KOPT-K1 (cell line): ENCODE data around the gene SIGLEC10.
"Not testable (repeated sequence)": the region's sequence is repeated elsewhere in the genome, so short reads cannot be mapped to it uniquely, and the experiment has no call there.

Source experiments
- H3K27ac ChIP-seq: fragments of 200-600 bp; sonication (generic); 2 replicates; pipeline ENCODE4 v1.5.1; 2016; ENCODE audit warnings: antibody characterized with exemption, mild to moderate bottlenecking, low read depth, low read length; ENCODE audit not compliant: poor library complexity, severe bottlenecking
- H3K36me3 ChIP-seq: fragments of 200-600 bp; sonication (generic); 2 replicates; pipeline ENCODE4 v1.5.1; 2017; ENCODE audit warnings: antibody characterized with exemption, mild to moderate bottlenecking, low read length, moderate library complexity; ENCODE audit not compliant: insufficient read depth
- H3K9me3 ChIP-seq: fragments of 200-600 bp; sonication (generic); 2 replicates; pipeline ENCODE4 v1.5.1; 2017; ENCODE audit warnings: antibody characterized with exemption, low read length, mild to moderate bottlenecking; ENCODE audit not compliant: insufficient read depth, poor library complexity, severe bottlenecking

The SIGLEC10 gene

GRCh38 chr19:51418707-51419106 is 1.3 kb upstream of the SIGLEC10 start:
- H3K36me3 ChIP-seq, result no peaks in the 10 kb centered on the region
- no peak overlapping the region for H3K27ac ChIP-seq
- H3K9me3 ChIP-seq, result no peaks in the 10 kb centered on the region

- Histone ChIP-seq H3K36me3 (no peaks in the 10 kb centered on the region), H3K9me3 (no peaks in the 10 kb centered on the region), H3K27ac (no peak overlapping the region)
Observed at GRCh38 chr19:51417810-51418157, 342 bp upstream of the SIGLEC10 start.

- not testable (repeated sequence) for H3K27ac ChIP-seq, H3K9me3 ChIP-seq, H3K36me3 ChIP-seq
Observed at GRCh38 chr19:51416422-51416821, 1.0 kb downstream of the SIGLEC10 start.

- Histone ChIP-seq H3K36me3 (no peaks in the 10 kb centered on the region), H3K9me3 (no peaks in the 10 kb centered on the region), H3K27ac (no peak overlapping the region)
Observed at GRCh38 chr19:51415187-51415586, 2.3 kb downstream of the SIGLEC10 start.

- Histone ChIP-seq H3K9me3 (peaks cover 2% of the 10 kb centered on the region), H3K27ac (no peak overlapping the region), H3K36me3 (no peaks in the 10 kb centered on the region)
Observed at GRCh38 chr19:51410950-51411748, 6.3 kb downstream of the SIGLEC10 start.

- H3K27ac ChIP-seq, result no peak overlapping the region
- H3K36me3 ChIP-seq, result no peaks in the 10 kb centered on the region; the same call in 1 of the 2 replicates
- peaks cover 21% of the 10 kb centered on the region for H3K9me3 ChIP-seq
Observed at GRCh38 chr19:51407511-51408131, 9.8 kb downstream of the SIGLEC10 start.

- H3K9me3 ChIP-seq, result peaks cover 37% of the 10 kb centered on the region
- H3K27ac ChIP-seq, result no peak overlapping the region
- peaks cover 8% of the 10 kb centered on the region; the same call in 1 of the 2 replicates for H3K36me3 ChIP-seq
Observed at GRCh38 chr19:51402117-51402516, 15.3 kb downstream of the SIGLEC10 start.

GRCh38 chr19:51399936-51400335 is 17.5 kb downstream of the SIGLEC10 start:
- not testable (repeated sequence) for H3K36me3 ChIP-seq

GRCh38 chr19:51399231-51399630 is 18.2 kb downstream of the SIGLEC10 start:
- H3K36me3 ChIP-seq, result peaks cover 8% of the 10 kb centered on the region; the same call in 1 of the 2 replicates
- peak overlapping the region; percentile 52 for H3K27ac ChIP-seq
- peaks cover 31% of the 10 kb centered on the region for H3K9me3 ChIP-seq

More at GRCh38 chr19:51399936-51400335, 17.5 kb downstream of the SIGLEC10 start:
- Histone ChIP-seq H3K9me3 (peaks cover 31% of the 10 kb centered on the region), H3K27ac (peak overlapping the region; percentile 52)

- Histone ChIP-seq H3K27ac (no peak overlapping the region), H3K36me3 (0 out of 2 replicates have a peak, but pooled peaks cover 8% of the 10 kb centered on the region), H3K9me3 (peaks cover 21% of the 10 kb centered on the region)
Observed at GRCh38 chr19:51398096-51398704, 19.2 kb downstream of the SIGLEC10 start.

GRCh38 chr19:51397453-51397852 is 20.0 kb downstream of the SIGLEC10 start:
- not testable (repeated sequence) for H3K36me3 ChIP-seq, H3K27ac ChIP-seq
- H3K9me3 ChIP-seq, result peaks cover 14% of the 10 kb centered on the region

GRCh38 chr19:51396175-51396574 is 21.3 kb downstream of the SIGLEC10 start:
- Histone ChIP-seq H3K36me3 (no peaks in the 10 kb centered on the region), H3K9me3 (peaks cover 1% of the 10 kb centered on the region), H3K27ac (peak overlapping the region; percentile 98)

- H3K27ac ChIP-seq, result peak overlapping the region; percentile 98
- no peaks in the 10 kb centered on the region for H3K36me3 ChIP-seq
- no peaks in the 10 kb centered on the region for H3K9me3 ChIP-seq
Observed at GRCh38 chr19:51394050-51394836, 23.2 kb downstream of the SIGLEC10 start.

- no peaks in the 10 kb centered on the region for H3K36me3 ChIP-seq
- no peaks in the 10 kb centered on the region for H3K9me3 ChIP-seq
- no peak overlapping the region for H3K27ac ChIP-seq
Observed at GRCh38 chr19:51392701-51393100, 24.7 kb downstream of the SIGLEC10 start.
